Neural progenitor cell (in vitro differentiated cells): ENCODE data around the gene TUBD1.
"Not testable (repeated sequence)": the region's sequence is repeated elsewhere in the genome, so short reads cannot be mapped to it uniquely, and the experiment has no call there.

Experiments used
- EZH2 ChIP-seq: fragments of 200-600 bp; sonication (generic); IDR thresholded peaks from 2 replicates; pipeline ENCODE4 v1.6.1; 2017; ENCODE audit warnings: antibody characterized with exemption, mild to moderate bottlenecking, moderate library complexity
- TF ChIP-seq, protein P1 (sequence below): fragments of 200-600 bp; sonication (generic); IDR thresholded peaks from 2 replicates; pipeline ENCODE4 v1.5.1; 2017; ENCODE audit warnings: antibody characterized with exemption, mild to moderate bottlenecking

DNA sequence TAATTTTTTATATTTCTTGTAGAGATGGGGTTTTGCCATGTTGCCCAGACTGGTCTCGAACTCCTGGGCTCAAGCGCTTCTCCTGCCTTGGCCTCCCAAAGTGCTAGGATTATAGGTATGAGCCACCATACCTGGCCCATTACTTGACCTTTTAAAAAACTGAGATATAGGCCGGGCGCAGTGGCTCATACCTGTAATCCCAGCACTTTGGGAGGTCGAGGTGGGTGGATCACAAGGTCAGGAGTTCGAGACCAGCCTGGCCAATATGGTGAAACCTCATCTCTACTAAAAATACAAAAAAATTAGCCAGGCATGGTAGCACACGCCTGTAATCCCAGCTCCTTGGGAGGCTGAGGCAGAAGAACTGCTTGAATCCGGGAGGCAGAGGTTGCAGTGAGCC lies 19.3 kb downstream of the TUBD1 start:
- TF ChIP-seq, protein P1, sequence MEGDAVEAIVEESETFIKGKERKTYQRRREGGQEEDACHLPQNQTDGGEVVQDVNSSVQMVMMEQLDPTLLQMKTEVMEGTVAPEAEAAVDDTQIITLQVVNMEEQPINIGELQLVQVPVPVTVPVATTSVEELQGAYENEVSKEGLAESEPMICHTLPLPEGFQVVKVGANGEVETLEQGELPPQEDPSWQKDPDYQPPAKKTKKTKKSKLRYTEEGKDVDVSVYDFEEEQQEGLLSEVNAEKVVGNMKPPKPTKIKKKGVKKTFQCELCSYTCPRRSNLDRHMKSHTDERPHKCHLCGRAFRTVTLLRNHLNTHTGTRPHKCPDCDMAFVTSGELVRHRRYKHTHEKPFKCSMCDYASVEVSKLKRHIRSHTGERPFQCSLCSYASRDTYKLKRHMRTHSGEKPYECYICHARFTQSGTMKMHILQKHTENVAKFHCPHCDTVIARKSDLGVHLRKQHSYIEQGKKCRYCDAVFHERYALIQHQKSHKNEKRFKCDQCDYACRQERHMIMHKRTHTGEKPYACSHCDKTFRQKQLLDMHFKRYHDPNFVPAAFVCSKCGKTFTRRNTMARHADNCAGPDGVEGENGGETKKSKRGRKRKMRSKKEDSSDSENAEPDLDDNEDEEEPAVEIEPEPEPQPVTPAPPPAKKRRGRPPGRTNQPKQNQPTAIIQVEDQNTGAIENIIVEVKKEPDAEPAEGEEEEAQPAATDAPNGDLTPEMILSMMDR, result not testable (repeated sequence)
- not testable (repeated sequence) for TF ChIP-seq EZH2
